Dermis lymphatic vessel endothelial cell (primary cell): ENCODE measurements around the gene CDA. TPM values are rescaled to one million over a fixed set of nuclear protein-coding genes. Genes with fewer than 3 reads are reported as not detected.

ENCODE experiments used
- total RNA-seq: library from RNA; depleted of rRNA; stranded (reverse); fragments of >200 nt; gene quantifications from 2 replicates; pipeline ENCODE4 v1.2.1, GENCODE V29; 2014

The CDA gene
- 0.43 and 0.95 TPM in 2 replicates for total RNA-seq

DNA sequence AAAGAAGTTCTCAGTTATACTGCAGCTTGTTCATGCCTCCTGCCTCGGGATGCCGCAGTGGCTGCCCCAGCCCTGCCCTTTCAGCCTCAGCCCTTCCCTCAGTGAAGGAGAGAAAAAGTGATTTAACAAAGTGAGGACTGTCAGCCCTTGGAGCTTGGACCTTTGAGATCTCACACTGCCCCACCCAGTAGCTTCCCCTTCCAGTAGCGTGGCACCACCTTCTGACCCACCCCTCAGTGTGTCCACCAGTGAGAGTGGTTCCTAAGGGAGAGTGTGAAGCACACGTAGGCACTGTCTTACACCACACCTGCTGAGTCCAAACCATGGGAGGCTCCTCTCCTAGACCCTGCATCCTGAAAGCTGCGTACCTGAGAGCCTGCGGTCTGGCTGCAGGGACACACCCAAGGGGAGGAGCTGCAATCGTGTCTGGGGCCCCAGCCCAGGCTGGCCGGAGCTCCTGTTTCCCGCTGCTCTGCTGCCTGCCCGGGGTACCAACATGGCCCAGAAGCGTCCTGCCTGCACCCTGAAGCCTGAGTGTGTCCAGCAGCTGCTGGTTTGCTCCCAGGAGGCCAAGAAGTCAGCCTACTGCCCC lies at the start of gene CDA:
TSS of gene CDA (plus strand) at position 464 of the 592 bp plus-strand sequence. CDS start at position 497, 33 bp downstream.

GRCh38 chr1:20551945-20552727 lies 36.8 kb upstream of the CDA start, which contains the start of gene FAM43B:
FAM43B (plus strand) TSS chr1:20552573; CDS start chr1:20552974, 401 bp downstream.

GRCh38 chr1:20633190-20634064 lies 44.5 kb downstream of the CDA start, which contains the start of gene PINK1:
PINK1 (plus strand) TSS chr1:20633458; CDS start chr1:20633549, 91 bp downstream.

DNA sequence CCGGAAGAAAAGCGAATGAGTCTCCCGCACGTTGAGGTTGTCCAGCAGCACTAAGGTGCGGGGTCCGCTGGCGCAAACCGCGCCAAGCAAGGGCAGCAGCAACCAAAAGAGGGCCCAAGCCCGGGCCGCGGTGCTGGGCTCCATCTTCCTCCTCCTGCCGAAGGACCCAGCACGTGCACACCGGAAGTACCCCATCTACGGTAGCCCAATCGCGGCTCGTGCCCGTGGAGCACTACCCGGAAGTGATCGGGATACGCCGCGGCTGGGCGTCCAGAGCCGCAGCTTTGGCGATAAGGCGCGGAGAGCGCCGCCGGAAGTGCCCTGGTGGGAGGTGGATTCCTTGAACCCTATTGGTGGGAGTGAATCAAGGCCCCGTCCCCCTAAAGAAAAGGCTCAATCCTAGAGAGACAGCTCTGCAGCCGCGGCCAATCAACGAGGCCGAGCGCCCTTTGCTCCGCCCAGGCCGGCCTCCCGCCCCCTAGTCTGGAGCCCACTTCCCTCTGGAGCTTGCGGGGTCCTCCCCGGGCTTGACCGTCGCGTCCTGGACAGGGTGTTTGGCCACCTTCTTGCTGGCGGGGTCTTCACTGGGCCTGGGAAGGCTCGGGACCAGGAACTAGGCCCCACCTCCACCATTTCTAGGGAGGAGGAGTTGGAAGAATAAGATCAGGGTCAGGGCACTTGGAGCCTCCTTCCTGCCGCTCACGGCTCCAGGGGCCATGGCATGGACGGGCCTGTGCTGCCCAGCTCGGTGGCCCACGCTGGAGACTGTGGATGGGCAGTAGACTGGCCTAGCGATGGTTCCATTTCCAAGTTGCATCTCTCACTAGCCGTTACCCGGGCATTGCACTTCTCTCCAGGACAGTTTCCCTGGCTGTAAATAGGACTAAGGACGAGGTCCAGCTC lies 72.6 kb downstream of the CDA start, which contains the start of gene DDOST:
TSS of gene DDOST (minus strand) at position 163 of the 903 bp plus-strand sequence. CDS start at position 144, 19 bp downstream.

Other genes starting within 250 kb of the CDA start
- gene CAMK2N1, start 102.9 kb upstream of the CDA start, total RNA-seq = 0.33 and 0.60 TPM in 2 replicates
- gene MUL1, start 80.9 kb upstream of the CDA start, total RNA-seq = 22.2 and 28.0 TPM in 2 replicates
- gene FAM43B, start 36.5 kb upstream of the CDA start, total RNA-seq = not detected in 2 replicates
- 79.5 and 96.4 TPM in 2 replicates for gene PINK1, start 44.4 kb downstream of the CDA start, total RNA-seq
- gene DDOST, start 72.3 kb downstream of the CDA start, total RNA-seq = 319 and 341 TPM in 2 replicates
- 23.4 and 24.5 TPM in 2 replicates for gene KIF17, start 128.9 kb downstream of the CDA start, total RNA-seq
- 0.11 and 0.17 TPM in 2 replicates for gene SH2D5, start 143.6 kb downstream of the CDA start, total RNA-seq
- 218 and 251 TPM in 2 replicates for gene HP1BP3, start 198.2 kb downstream of the CDA start, total RNA-seq